CD4-positive, alpha-beta T cell treated with Interleukin-17A for 1 hour (primary cell): ENCODE measurements around the gene EFCAB13.

Experiments
- DNase-seq: peaks from one replicate; pipeline ENCODE4 v3.0.0-alpha.2; 2020

Gene EFCAB13, protein sequence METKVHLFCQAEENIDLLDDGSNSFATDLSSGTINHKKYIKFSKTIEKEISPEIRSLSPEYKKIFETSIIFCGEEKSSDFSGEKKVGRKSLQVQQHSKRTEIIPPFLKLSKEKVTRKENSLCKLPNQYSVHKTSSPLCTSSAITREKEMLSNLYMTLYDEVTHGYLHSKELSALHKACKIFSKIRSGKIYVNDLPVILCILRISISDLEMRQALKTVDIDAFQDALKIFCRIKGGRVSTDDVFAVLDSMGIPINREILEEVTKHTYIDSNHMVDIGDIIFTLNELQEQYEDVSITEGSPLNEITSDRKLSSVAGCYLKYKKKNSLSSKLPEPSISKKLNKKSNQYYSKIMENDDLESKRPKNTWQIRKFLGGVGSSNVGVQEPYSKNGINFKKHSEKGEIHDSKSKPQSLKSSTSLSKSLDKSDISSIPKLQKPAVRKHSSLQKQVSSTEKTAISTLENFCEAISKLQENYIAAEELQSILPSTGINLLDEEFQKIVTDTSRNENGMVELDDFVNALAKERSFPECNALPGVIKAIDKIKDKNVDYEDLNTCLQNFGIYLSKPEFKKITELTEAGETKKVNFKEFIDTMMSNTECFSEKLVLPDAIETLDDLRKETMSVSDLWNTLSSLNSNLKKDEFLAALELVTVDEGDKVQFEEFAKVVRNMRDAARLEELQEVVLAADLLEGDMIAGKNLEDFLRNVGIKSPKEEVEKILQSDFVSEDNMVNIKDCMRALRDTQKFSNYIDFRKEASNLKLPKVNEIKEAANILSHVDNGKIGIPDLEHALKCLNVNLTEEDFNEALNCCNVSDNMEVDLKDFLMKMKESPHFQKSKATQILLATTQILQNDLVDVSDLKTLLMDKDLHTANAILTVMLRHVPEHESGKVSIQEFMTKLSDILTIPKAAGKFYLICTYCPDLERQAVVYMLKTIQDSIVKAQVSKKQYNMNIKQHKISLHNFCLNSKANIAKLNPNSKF

DNA sequence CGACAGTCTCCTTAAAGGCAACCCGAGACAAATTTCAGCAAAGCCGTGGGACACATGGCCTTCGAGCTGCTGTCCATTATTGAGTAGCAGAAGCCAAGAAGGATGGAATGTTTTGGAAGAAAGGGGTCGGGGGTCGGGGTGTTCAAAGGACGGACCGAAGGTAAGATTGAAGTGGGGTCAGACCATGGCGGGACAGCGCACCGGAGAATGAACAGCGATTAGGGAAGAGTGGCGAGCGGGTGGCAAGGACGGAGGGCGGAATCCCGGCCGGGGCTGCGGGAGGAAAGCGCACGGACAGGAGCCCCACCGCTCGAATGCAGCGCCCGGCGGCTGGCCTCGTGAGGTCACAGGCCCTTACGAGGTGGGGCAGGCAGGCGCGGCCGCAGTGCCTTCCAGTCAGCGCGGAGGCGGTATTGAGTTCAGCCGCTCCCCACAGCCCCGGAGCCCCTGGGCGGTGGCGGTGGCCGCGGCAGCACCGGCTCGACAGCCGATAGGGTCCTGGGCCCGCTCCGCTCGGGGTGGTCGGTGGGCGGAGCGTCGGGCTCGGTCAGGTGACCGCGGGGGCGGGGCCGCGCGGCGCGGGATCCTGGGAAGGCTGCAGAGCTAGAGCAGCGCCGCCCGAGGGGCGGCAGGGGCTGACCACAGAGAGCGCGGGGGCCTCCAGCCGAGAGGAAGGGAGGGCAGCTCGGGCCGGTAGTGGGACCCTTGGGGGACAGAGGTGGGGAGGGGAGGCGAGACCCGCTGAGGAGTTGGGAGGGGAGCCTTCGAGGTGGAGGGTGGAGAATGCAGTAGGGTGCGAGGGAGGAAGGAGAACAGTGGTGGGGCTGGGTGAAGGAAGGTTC is at the start of gene EFCAB13:
EFCAB13 (plus strand) TSS at position 574 of the 842 bp plus-strand sequence. CDS start 4,399 bp downstream, outside the sequence.
- DNase-seq: peak; percentile 82

DNA sequence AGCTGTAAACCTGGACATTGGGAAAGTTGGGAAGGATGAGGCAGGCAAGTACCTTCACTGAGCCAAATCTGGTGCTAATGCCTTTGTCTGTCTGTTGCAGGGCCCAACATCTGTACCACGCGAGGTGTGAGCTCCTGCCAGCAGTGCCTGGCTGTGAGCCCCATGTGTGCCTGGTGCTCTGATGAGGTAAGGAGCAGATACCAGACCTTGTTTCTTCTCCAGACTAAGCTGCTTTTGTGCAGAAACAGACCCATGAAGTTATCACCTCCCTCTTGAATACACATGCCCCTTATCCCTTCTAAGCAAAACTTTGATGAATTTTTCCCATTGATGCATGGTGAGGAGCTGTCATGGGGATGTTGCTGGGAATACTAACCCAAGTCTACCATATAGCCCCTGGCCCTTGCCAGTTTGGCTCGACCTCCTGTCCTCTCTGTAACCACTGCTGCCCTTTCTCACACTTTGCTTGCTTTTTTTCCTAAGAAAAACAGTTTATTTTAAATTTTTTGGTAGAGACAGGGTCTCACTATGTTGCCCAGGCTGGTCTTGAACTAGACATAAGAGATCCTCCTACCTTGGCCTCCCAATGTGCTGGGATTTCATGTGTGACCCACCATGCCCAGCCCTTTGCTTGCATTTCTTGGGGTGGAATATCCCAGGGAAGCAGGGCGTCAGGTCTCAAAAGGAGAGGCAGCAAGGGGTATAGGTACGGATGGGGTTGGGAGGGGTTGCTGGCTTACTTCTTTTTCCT is 49.3 kb upstream of the EFCAB13 start:
- no peak for DNase-seq

DNA sequence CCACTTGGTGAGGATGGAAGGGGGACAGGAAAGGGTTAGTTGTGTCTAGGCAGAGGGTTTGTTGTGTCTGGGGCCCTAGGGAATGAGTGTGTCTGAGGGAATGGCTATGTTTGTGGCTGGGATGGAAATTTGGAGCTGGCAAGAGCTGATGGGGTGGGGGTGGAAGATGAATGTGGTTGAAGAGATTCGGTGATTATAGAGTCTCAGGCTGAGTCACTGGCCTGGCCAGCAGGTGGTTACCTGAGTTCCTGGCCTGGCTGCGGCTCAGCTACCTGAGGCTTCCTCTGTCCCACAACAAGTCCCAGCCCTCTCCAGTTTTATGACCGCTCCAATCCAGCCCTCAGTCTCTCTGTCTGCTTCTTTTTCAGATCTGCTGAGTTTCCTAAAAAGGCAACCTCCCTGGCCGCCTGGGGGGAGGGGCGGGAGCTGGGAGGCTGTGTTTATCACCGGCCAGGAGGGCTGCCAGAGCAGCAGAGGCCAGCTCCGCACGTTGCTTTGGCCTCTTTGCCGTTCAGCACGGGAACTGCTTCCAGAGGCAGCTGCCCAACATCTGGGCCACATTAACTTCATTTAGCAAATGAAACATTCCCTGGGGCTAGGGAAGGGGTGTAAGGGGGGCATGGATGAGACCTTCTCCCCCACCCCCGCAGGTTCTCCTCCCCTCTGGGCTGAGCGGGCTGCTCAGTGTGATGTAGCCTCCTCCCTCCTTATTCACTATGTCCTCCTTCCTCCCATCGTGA is 48.3 kb upstream of the EFCAB13 start:
- no peak for DNase-seq

DNA sequence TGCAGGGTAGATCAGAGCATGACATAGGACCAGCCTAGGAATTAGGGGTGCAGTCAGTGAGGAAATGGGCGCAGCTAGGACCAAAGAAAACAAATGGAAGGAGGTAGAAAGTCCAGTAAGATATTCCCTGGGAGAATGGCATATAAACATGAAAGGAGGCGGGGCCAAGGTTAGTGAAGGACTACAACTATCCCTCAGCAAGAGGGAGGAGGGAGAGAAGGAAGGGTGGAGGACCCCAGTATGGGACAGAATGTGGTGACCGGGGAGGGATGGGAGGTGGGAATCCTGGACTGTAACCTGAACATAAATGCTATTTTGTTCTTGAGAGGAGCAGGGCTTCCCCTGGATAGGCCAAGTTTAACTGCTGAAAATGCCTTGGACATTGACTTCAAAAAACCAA is 47.3 kb upstream of the EFCAB13 start:
- DNase-seq: no peak

DNA sequence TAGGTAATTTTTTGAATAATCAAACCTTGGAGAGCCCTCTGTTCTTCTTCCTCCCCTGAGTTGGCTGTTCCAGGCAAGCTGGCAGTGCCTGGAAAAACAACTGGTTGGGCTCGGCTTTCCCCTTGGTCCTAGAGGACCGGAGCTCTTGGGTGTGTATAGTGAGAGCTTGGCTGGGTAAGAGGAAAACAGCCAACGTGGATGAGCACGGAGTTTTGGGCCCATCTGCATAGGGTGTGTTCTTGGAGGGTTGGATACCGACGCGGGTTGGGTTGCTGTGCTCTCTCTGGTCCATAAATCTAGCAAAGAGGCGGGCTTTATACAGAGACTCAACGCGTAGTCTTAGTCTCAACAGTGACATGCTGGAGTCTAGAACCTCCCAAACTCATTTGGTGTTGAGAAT is 46.9 kb upstream of the EFCAB13 start:
- no peak for DNase-seq

DNA sequence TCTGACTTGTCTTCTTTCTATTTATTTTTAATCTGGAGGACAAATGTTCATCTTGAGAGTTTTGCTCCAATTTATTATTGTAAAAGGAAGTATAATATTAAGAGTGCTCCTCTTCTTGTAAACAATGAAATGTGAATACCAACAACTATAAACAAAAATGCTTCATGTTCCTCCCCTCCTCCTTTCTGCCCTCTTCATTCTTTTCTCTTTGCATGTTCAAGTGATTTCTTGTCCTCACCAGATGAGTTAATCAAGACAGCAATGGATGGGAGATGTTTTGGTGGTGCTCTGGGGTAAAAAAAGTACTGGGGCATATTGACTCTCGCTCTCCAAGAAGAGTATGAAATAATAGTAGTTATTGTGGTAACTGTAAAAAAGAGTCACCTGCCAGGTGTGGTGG is 45.8 kb upstream of the EFCAB13 start:
- DNase-seq: no peak

DNA sequence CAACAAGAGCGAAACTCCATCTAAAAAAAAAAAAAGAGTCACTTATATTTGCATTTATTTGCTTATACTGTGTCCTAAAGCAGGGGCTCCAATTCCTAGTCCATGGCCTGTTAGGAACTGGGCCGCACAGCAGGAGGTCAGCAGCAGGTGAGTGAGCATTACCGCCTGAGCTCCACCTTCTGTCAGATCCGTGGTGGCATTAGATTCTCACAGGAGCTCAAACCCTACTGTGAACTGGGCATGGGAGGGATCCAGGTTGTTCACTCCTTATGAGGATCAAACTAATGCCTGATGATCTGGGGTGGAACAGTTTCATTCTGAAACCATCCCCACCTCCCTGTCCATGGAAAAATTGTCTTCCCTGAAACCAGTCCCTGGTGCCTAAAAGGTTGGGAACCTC is 45.2 kb upstream of the EFCAB13 start:
- no peak for DNase-seq

DNA sequence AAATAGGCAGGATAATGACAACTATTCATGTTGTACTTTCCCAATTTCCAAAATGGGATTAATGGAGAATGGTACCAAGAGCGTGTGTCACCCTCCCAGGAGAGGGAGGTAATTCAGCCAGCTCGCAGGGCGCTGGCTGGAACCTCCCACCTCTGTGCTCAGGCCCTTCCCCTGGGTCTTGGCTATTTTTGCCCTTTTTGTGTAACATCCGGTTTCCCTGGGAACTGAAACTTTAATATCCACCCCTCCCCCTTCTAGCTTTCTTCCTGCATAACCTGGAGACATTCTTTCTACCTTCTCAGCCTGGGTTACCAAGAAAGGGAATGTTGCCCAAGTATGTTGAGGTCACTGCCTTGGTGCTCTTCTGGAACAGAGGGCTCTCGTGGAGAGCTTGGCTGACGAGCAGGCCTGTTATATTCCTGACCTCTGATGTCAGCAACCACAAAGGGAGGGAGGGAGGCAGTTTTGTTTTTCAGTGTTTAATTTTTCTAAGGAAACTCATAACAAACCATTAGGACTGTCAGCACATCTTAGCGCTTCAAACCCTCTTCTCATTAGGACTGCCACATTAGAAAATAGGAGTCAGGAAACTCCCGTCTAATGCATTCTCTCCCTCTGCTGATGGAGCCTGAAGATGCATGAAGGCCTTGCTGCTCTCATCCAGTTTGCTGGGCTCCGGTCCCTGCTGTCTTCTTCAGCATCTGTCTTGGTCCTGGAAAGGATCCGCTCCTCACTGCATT is 44.5 kb upstream of the EFCAB13 start:
- peak; percentile 18 for DNase-seq

DNA sequence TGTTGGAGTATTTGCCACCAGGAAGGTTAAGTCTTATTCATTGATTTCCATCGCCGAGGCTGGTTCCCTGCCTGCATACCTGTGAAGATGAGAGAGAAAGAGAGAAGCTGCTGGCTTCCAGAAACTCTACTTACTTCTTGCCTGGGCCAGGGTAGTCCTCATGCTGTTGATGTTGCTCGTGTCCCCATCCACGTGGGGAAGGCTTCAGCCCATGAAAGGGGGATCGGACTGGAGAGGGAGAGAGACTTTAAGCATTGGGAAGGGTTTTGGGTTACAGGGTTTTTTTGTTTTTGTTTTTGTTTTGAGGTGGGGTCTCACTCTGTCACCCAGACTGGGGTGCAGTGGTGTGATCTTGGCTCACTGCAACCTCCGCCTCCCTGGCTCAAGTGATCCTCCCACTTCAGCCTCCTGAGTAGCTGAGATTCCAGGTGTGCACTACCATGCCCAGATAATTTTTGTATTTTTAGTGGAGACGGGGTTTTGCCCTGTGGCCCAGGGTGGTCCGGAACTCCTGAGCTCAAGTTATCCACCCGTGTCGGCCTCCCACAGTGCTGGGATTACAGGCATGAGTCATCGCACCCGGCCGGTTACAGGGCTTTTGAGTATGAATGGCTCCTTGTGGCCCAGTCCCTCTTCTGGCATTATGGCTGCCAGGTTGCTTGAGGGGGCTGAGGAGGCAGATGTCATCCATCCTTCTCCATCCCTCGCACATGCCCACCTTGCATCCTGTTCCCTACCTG is 43.5 kb upstream of the EFCAB13 start:
- DNase-seq: no peak

DNA sequence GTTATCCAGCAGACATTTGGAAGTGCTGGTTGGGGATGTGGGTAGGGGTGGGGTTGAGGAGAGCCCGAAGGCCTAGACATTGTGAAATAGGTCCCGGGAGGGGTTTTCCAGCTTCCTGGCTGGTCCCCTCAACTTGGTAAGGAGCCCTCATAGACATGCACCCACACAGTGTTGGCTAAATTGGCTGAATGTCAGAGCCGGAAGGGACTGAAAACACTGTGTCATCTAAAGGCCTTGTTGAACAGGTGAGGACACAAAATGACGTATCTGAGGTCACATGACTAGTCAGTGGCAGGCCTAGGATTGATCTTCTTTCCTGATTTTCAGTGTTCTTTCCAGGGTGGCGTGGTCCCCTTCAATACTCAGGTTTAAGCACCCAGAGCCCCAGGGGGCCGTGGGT is 42.5 kb upstream of the EFCAB13 start:
- no peak for DNase-seq

DNA sequence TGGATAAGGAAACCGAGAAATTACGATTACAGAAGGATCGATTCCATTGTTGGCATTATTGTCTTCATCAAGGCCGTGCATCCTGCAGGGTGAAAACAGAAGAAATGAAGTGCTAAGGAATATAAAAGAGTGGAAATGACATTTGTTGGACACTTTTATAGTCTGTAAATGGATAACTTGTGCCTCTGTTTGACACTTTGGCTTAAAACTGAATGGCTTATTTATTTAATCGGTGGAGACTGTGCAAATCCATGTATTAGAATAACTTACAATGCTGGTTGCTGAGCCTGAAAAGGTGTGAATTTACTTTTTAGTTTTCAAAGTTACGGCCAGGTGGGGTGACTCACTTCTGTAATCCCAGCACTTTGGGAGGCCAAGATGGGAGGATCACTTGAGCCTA is 38.8 kb upstream of the EFCAB13 start:
- DNase-seq: no peak

DNA sequence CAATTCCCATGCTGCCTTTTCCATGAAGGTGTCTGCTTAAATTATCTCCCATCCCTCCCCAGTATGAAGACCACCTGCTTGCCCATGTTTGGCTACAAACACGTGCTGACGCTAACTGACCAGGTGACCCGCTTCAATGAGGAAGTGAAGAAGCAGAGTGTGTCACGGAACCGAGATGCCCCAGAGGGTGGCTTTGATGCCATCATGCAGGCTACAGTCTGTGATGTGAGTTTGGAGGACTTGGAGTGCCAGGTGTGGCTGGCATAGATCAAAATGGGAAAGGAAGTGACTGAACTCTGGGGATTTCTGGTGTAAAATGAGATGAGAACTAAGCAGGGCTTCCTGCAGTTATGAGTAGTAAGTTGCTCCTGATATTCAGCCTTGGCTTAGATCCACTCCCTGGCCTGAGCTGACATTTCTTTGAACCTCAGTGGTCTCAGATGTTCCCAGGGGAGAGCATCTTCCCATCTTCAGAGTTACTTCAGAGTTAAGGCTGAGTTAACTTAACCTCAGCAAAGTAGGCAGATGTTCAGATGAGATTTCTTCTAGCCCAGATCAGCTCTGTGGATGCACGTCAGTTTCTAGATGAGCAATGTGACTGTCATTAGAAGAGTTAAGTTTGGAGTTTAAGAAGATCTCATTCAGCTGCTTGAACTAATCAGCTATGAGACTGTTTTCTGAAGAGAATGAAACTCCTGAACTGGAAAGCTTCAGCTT is 37.4 kb upstream of the EFCAB13 start:
- no peak for DNase-seq

DNA sequence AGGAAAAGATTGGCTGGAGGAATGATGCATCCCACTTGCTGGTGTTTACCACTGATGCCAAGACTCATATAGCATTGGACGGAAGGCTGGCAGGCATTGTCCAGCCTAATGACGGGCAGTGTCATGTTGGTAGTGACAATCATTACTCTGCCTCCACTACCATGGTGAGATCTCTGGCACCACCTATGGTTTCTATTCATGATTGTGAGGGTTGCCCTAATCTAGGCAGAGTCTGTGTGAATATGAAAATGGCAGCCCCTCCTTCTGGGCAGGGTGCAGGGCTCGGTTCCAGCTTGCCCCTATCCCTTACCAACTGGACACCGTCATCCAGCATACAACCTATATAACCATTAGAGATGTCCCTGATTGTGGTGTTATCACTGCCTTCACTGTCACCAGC is 36.7 kb upstream of the EFCAB13 start:
- DNase-seq: no peak

DNA sequence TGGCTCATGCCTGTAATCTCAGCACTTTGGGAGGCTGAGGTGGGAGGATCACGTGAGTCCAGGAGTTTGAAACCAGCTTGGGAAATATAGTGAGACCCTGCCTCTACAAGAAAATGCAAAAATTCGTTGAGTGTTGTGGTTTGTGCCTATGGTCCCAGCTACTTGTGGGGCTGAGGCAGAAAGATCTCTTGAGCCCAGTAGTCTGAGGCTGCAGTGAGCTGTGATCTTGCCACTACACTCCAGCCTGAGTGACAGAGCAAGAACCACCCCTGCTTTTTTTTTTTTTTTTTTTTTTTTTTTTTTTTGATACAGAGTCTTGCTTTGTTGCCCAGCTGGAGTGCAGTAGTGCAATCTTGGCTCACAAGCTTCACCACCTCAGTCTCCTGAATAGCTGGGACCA is 36.1 kb upstream of the EFCAB13 start:
- no peak for DNase-seq

DNA sequence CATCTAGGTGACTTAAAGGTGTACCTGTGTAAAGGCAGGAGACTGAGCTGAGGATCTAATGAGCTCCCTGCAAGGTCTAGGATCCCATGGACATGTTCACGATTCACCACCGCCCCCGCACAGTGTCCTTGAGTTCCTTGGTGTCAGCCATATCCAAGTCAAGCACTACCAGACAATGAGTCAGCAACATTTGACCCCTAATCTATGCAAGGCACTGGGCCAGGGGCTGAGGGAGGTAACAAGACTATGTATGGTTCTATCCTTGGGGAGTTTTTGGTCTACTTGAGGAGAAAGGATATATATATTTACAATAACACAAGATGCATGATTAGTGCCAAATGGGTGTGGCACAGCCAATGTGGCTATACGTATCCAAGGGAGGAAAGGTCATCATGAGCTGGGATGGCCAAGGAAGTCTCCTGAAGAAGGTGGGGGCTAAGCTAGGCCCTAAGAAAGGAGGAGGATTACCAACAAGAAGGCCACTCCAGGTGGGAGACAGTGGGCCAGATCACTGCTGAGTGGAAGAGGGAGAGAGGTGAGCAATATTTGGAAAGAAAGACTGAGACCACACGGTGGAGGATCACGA is 35.1 kb upstream of the EFCAB13 start:
- DNase-seq: no peak

DNA sequence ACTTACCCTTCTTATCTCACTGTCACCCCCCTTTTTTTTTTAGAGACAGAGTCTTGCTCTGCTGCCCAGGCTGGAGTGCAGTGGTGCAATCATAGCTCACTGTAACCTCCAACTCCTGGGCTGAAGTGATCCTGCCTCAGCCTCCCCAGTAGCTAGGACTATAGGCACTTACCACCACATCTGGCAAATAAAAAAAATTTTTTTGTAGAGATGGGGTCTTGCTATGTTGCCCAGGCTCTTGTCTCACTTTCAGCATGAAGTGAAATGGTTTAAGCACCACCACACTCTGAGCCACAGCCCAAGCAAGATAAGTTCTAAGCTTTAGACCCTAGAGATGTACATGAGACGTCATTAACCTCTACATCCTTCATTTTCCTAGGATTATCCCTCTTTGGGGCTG is 34.5 kb upstream of the EFCAB13 start:
- no peak for DNase-seq

DNA sequence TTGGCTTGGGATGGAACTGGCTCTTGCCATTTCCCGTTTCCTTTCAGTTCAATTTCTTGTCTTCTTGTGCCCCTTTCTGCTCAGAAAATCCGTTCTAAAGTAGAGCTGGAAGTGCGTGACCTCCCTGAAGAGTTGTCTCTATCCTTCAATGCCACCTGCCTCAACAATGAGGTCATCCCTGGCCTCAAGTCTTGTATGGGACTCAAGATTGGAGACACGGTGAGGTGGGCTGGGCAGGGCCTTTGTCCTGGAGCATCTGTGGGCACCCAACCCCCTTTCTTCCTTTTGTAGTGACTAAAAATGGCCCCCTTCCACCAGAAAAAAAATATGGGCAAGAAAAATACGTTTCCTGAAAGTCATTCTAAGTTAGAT is 32.9 kb upstream of the EFCAB13 start:
- DNase-seq: no peak

DNA sequence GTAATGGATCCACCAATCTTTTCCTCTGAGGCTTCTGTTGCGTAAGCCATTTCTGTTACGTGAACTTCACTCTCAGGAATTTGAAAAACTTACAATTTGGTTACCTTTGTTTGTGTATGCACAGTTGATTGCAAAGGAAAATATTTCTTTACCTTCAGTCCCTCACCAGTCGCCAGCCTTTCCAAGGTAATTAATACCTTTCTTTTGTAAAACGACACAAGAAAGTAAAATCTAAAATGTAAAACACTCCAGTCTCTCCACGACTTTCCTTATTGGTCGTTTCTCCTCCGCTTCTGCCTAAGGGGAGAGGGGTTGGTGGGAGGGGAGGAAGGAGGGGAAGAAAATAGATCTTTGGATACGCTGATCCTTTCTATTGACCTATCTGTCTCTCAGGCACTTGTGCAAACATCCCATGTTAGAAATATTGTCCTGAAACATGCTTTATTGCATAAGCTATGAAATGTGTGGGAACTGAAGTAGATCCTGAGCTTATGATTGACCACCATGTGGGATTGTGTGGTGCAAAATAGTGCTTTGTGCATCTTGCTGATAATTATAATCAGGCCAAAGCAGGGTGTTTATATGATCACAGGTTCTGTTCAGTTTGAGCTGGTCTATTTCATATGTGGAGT is 32.4 kb upstream of the EFCAB13 start:
- no peak for DNase-seq
